WTC11 (cell line): ENCODE results near the gene G6PC3. TPM values are rescaled to one million over a fixed set of nuclear protein-coding genes. Genes with fewer than 3 reads are reported as not detected.
A peak's percentile ranks its signal among the peaks of the same experiment; 100 is the strongest.
"Not testable (repeated sequence)": the region's sequence is repeated elsewhere in the genome, so short reads cannot be mapped to it uniquely, and the experiment has no call there.

Experiments used
- ATAC-seq: fragments of 200-7000 bp; cut with Tn5 transposase; 2 replicates; pipeline ENCODE4 v1.10.0; 2021; ENCODE audit warnings: mild to moderate bottlenecking, moderate library complexity
- CTCF ChIA-PET: fragments of 300-600 bp; sonication (Branson Sonifier 250); formaldehyde crosslinking; loops from one replicate; lab custom pipeline; 2021; ENCODE audit warnings: antibody characterized with exemption; lab: Charles Lee
- POLR2A ChIA-PET: fragments of 350-600 bp; sonication (Branson Sonifier 250); formaldehyde crosslinking; loops from one replicate; lab custom pipeline; 2021; ENCODE audit warnings: antibody characterized with exemption; lab: Charles Lee
- DNase-seq: peaks from one replicate; pipeline ENCODE4 v3.0.0; 2021; ENCODE audit warnings: low spot score
- H3K27ac Mint-ChIP-seq: 2 replicates; pipeline ENCODE4 v1.8.0; 2021; ENCODE audit warnings: mixed read lengths
- H3K27me3 Mint-ChIP-seq: 2 replicates; pipeline ENCODE4 v1.8.0; 2021; ENCODE audit warnings: low read depth, mild to moderate bottlenecking, moderate library complexity, mixed read lengths
- H3K36me3 Mint-ChIP-seq: 2 replicates; pipeline ENCODE4 v1.8.0; 2021; ENCODE audit warnings: mixed read lengths
- H3K4me1 Mint-ChIP-seq: 2 replicates; pipeline ENCODE4 v1.8.0; 2022; ENCODE audit warnings: mixed read lengths
- H3K4me3 Mint-ChIP-seq: 2 replicates; pipeline ENCODE4 v1.8.0; 2021; ENCODE audit warnings: mild to moderate bottlenecking, moderate library complexity, mixed read lengths
- H3K9me3 Mint-ChIP-seq: 2 replicates; pipeline ENCODE4 v1.8.0; 2021; ENCODE audit warnings: mixed read lengths
- AR ChIP-seq: fragments of 250-450 bp; sonication (Bioruptor Pico); IDR thresholded peaks from 2 replicates; pipeline ENCODE4 v1.9.0; 2021; ENCODE audit warnings: mild to moderate bottlenecking
- ATF3 ChIP-seq: sonication (generic); formaldehyde crosslinking; conservative IDR thresholded peaks from 2 replicates; pipeline ENCODE4 v1.8.1; 2022; ENCODE audit warnings: mild to moderate bottlenecking, missing genetic modification reagents
- CBFB ChIP-seq: sonication (generic); formaldehyde crosslinking; IDR thresholded peaks from 2 replicates; pipeline ENCODE4 v1.8.1; 2022; ENCODE audit warnings: mild to moderate bottlenecking, low read depth, missing genetic modification reagents
- CTCF ChIP-seq: fragments of 200-600 bp; IDR thresholded peaks from 2 replicates; pipeline ENCODE4 v1.8.0; 2022; ENCODE audit warnings: antibody characterized with exemption
- E2F1 ChIP-seq: sonication (generic); formaldehyde crosslinking; IDR thresholded peaks from 2 replicates; pipeline ENCODE4 v1.8.0; 2022; ENCODE audit warnings: mild to moderate bottlenecking, missing genetic modification reagents
- FOXP4 ChIP-seq: sonication (generic); formaldehyde crosslinking; IDR thresholded peaks from 2 replicates; pipeline ENCODE4 v1.8.0; 2022; ENCODE audit warnings: mild to moderate bottlenecking, missing genetic modification reagents
- MXD4 ChIP-seq: fragments of 250-450 bp; sonication (Bioruptor Pico); IDR thresholded peaks from 2 replicates; pipeline ENCODE4 v1.8.0; 2021; ENCODE audit warnings: mild to moderate bottlenecking, moderate library complexity, borderline replicate concordance
- NR3C1 ChIP-seq: sonication (generic); formaldehyde crosslinking; conservative IDR thresholded peaks from 2 replicates; pipeline ENCODE4 v1.8.1; 2023; ENCODE audit warnings: low read depth, mild to moderate bottlenecking, missing genetic modification reagents
- PREB ChIP-seq: sonication (generic); formaldehyde crosslinking; IDR thresholded peaks from 2 replicates; pipeline ENCODE4 v1.8.1; 2022; ENCODE audit warnings: mild to moderate bottlenecking, missing genetic modification reagents, moderate library complexity, borderline replicate concordance
- PRRX2 ChIP-seq: fragments of 250-450 bp; sonication (Bioruptor Pico); IDR thresholded peaks from 2 replicates; pipeline ENCODE4 v1.8.0; 2021; ENCODE audit warnings: mild to moderate bottlenecking
- SOX15 ChIP-seq: fragments of 250-450 bp; sonication (Bioruptor Pico); IDR thresholded peaks from 2 replicates; pipeline ENCODE4 v1.9.0; 2021; ENCODE audit warnings: mild to moderate bottlenecking
- STAT6 ChIP-seq: sonication (generic); formaldehyde crosslinking; conservative IDR thresholded peaks from 2 replicates; pipeline ENCODE4 v1.8.1; 2023; ENCODE audit warnings: mild to moderate bottlenecking, low read depth, missing genetic modification reagents, moderate library complexity
- TCF7 ChIP-seq: sonication (generic); formaldehyde crosslinking; IDR thresholded peaks from 2 replicates; pipeline ENCODE4 v1.8.0; 2022; ENCODE audit warnings: mild to moderate bottlenecking, low read depth, missing genetic modification reagents, moderate library complexity
- ZNF138 ChIP-seq: sonication (generic); formaldehyde crosslinking; conservative IDR thresholded peaks from 2 replicates; pipeline ENCODE4 v1.8.1; 2022; ENCODE audit warnings: mild to moderate bottlenecking, moderate library complexity, missing genetic modification reagents
- ZNF232 ChIP-seq: sonication (generic); formaldehyde crosslinking; IDR thresholded peaks from 2 replicates; pipeline ENCODE4 v1.8.0; 2022; ENCODE audit warnings: mild to moderate bottlenecking, missing genetic modification reagents
- ZNF423 ChIP-seq: fragments of 250-450 bp; sonication (Bioruptor Pico); IDR thresholded peaks from 2 replicates; pipeline ENCODE4 v2.1.2; 2022; ENCODE audit warnings: mild to moderate bottlenecking, moderate library complexity
- ZSCAN18 ChIP-seq: fragments of 250-450 bp; sonication (Bioruptor Pico); IDR thresholded peaks from 2 replicates; pipeline ENCODE4 v2.1.2; 2022; ENCODE audit warnings: mild to moderate bottlenecking, moderate library complexity
- total RNA-seq: library from RNA; stranded (reverse); gene quantifications from 3 replicates; pipeline ENCODE4 v1.2.3, GENCODE V29; 2021

Gene G6PC3
- total RNA-seq, 1 experiment from 2014 or later: 121 TPM

- TF ChIP-seq ATF3 (CRISPR knock-in tag) (no peak), CTCF (no peak), CBFB (CRISPR knock-in tag) (no peak), ZNF423 (CRISPR knock-in tag) (no peak), AR (no peak), ZNF232 (CRISPR knock-in tag) (no peak), NR3C1 (CRISPR knock-in tag) (no peak), E2F1 (no peak)
These were observed 26.5 kb upstream of the G6PC3 start (continued) for GRCh38 chr17:44044071-44044470.

- Mint-ChIP-seq H3K27me3 (no peaks in the 10 kb centered on the region), H3K9me3 (0 out of 2 replicates have a peak, but pooled peaks cover 3% of the 10 kb centered on the region), H3K4me3 (no peak overlapping the region), H3K4me1 (peaks cover 16% of the 10 kb centered on the region), H3K36me3 (peaks cover 28% of the 10 kb centered on the region), H3K27ac (no peak overlapping the region; the same call in 1 of the 2 replicates)
- DNase-seq: no peak
- ATAC-seq: no peak
- POLR2A ChIA-PET: no interaction called here
- no peak for TF ChIP-seq FOXP4 (CRISPR knock-in tag)
- TF ChIP-seq ZSCAN18: no peak
- no peak for TF ChIP-seq ZNF138
- no peak for TF ChIP-seq TCF7 (CRISPR knock-in tag)
- TF ChIP-seq STAT6 (CRISPR knock-in tag): no peak
- no peak for TF ChIP-seq PREB (CRISPR knock-in tag)
- no peak for TF ChIP-seq PRRX2 (CRISPR knock-in tag)
- TF ChIP-seq ZNF232 (CRISPR knock-in tag): no peak
- TF ChIP-seq SOX15: no peak
- TF ChIP-seq MXD4 (CRISPR knock-in tag): no peak
- CTCF ChIA-PET: interaction anchor here (0.6 to 0.7 kb wide), 2 partner anchors 52 to 62 kb away, joined by 3 read pairs; no protein-coding TSS in a partner anchor
These were observed 25.0 kb upstream of the G6PC3 start for GRCh38 chr17:44045486-44045885.

- CTCF ChIA-PET: interaction anchor here (0.7 kb wide), 1 partner anchor 37 kb away, joined by 4 read pairs; no protein-coding TSS in a partner anchor
- H3K4me3 Mint-ChIP-seq, H3K27me3 Mint-ChIP-seq, ATAC-seq, POLR2A ChIA-PET, DNase-seq, H3K9me3 Mint-ChIP-seq: not testable (repeated sequence)
- Mint-ChIP-seq H3K4me1 (peaks cover 16% of the 10 kb centered on the region), H3K27ac (peak overlapping the region; percentile 57; the same call in 1 of the 2 replicates), H3K36me3 (peaks cover 37% of the 10 kb centered on the region)
These were observed 23.6 kb upstream of the G6PC3 start for GRCh38 chr17:44046893-44047292.
